ENCODE measurements around the gene WNT7A.

WNT7A gene

DNA sequence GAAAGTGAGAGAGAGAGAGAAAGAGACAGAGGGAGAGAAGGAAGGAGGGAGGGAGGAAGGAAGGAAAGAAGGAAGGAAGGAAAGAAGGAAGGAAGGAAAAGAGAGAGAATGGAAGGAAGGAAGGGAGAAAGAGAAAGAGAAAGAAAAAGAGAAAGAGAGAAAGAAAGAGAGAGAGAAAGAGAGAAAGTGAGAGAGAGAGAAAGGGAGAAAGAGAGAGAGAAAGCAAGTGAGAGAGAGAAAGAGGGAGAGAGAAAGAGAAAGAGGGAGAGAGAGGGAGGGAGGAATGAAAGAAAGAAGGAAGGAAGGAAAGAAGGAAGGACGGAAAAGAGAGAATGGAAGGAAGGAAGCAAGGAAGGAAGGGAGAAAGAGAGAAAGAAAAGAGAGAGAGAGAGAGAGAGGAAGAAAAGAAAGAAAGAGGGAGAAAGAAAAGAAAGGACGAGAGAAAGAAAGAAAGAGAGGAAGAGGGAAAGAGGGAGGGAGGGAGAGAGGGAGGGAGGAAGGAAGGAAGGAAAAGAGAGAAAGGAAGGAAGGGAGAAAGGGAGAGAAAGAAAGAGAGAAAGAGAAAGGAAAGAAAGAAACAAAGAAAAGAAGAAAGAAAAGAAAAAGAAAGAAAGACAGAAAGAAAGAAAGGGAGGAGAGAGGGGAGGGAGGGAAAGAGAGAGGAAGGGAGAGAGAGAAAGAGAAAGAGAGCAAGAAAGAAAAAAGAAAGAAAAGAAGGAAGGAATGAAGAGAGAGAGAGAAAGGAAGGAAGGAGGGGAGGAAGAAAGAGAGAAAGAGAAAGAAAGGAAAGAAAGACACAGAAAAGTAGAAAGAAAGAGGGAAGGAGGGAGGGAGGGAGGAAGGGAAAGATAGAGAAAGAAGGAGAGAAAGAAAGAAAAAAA lies 10.8 kb downstream of the WNT7A start:
- peak overlapping the region; percentile 83 for H3K27ac Mint-ChIP-seq (ENCODE audit: low read depth)
- DNase-seq (ENCODE audit: low spot score in 2 of 2) (no peak), ATAC-seq (replicated peaks; ENCODE audit: extremely low read depth, poor library complexity, severe bottlenecking) (no peak)
- H3K4me3 Mint-ChIP-seq: no peak overlapping the region
- peaks cover 9% of the 10 kb centered on the region for H3K36me3 Mint-ChIP-seq (ENCODE audit: insufficient read depth)
- peaks cover 30% of the 10 kb centered on the region for H3K4me1 Mint-ChIP-seq
- H3K9me3 Mint-ChIP-seq: no peaks in the 10 kb centered on the region
- H3K27me3 Mint-ChIP-seq: peaks cover 4% of the 10 kb centered on the region

DNA sequence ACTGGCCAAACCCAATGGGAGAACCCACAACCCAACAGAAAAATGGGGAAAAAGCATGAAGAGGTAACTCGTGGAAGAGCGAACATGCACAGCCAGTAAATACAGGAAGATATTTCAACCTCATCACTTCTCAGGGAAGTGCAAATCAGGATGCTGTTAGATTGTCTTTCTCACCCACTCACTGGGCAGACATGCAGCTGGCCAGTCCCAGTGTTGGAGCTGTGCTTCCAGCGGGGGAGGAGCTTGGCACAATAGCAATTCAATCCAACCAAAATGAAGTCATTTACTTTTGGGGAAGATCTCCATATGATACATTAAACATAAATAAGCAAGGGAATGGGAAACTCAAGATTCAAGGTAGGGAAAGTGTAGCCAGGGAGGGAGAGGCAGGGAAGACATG lies 12.1 kb downstream of the WNT7A start:
- H3K27me3 Mint-ChIP-seq: peaks cover 10% of the 10 kb centered on the region
- H3K36me3 Mint-ChIP-seq (ENCODE audit: insufficient read depth): peaks cover 7% of the 10 kb centered on the region
- H3K4me1 Mint-ChIP-seq: peaks cover 30% of the 10 kb centered on the region
- no peak for DNase-seq (ENCODE audit: low spot score in 2 of 2)
- no peaks in the 10 kb centered on the region for H3K9me3 Mint-ChIP-seq
- no peak overlapping the region for H3K4me3 Mint-ChIP-seq
- peak overlapping the region; percentile 83 for H3K27ac Mint-ChIP-seq (ENCODE audit: low read depth)
- no peak for ATAC-seq (replicated peaks; ENCODE audit: extremely low read depth, poor library complexity, severe bottlenecking)

DNA sequence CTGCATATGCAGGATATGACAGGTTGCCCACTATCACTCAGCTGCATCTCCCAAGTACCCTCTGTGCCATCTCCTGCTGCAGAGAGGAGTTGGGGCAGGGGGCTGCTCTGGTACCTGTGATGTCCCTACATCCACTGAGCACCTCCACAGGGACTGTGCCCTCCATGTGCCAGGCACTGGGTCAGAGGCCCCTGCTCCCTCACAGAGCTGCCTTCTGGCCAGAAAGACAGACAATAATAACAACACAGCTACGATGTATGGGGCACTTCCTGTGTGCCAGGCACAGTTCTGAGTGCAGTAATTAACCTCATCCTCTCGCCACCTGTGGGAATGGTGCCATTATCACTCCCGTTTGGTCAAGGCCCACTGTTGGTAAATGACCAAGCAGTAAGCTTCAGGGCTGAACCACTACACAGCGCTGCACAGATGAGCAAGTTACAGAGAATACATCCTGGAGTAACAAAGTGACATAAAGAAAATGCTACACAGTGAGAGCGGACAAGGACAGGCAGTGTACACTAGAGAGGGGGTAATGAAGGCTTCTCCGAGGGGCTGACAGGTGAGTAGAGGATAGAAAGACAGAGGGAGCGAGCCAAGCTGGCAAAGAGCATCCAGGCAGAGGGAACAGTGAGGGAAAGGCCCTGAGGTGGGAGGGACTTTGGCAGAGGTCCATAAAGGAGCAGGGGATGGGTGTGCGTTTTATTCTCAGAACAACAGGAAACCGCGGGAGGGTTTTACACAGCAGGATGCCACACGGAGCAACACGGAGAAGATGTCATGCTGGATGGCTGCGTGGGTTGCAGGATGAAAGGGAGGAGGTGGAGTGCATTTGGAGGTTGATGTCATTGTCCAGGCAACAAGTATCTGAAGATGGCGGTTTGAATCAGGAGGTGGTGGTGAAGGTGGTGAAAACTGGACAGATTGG lies 13.6 kb downstream of the WNT7A start:
- peaks cover 30% of the 10 kb centered on the region for H3K4me1 Mint-ChIP-seq
- H3K27ac Mint-ChIP-seq (ENCODE audit: low read depth): peak overlapping the region; percentile 69
- H3K9me3 Mint-ChIP-seq: no peaks in the 10 kb centered on the region
- peaks cover 5% of the 10 kb centered on the region for H3K36me3 Mint-ChIP-seq (ENCODE audit: insufficient read depth)
- H3K27me3 Mint-ChIP-seq: peaks cover 24% of the 10 kb centered on the region
- peak; percentile 81 for ATAC-seq (replicated peaks; ENCODE audit: extremely low read depth, poor library complexity, severe bottlenecking)
- DNase-seq (ENCODE audit: low spot score in 2 of 2): peak in 1 of 2 donors; percentile 27
- H3K4me3 Mint-ChIP-seq: peak overlapping the region; percentile 27

DNA sequence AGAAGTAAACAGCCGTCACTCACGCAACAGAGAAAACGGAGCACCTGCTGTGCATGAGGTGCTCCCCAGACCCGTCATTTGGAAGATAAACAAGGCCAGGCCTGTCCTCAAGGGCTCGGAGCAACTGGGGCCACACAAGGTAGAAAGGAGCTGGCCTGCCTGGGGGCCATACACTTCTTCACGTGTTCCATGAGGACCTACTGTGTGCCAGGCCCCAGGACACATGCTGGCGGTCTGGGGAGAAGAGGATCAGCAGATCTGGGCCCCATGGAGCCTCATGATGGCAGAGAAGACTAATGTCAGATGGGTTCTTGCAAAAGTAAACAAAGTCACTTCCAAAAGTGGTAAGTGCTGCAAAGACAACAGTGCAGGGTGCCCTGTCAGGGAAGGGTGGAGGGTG lies 14.3 kb downstream of the WNT7A start:
- no peak for ATAC-seq (replicated peaks; ENCODE audit: extremely low read depth, poor library complexity, severe bottlenecking)
- H3K27ac Mint-ChIP-seq (ENCODE audit: low read depth): peak overlapping the region; percentile 69
- H3K27me3 Mint-ChIP-seq: peaks cover 32% of the 10 kb centered on the region
- DNase-seq (ENCODE audit: low spot score in 2 of 2): no peak
- H3K4me1 Mint-ChIP-seq: peaks cover 30% of the 10 kb centered on the region
- H3K4me3 Mint-ChIP-seq: no peak overlapping the region
- H3K36me3 Mint-ChIP-seq (ENCODE audit: insufficient read depth): peaks cover 5% of the 10 kb centered on the region
- no peaks in the 10 kb centered on the region for H3K9me3 Mint-ChIP-seq

DNA sequence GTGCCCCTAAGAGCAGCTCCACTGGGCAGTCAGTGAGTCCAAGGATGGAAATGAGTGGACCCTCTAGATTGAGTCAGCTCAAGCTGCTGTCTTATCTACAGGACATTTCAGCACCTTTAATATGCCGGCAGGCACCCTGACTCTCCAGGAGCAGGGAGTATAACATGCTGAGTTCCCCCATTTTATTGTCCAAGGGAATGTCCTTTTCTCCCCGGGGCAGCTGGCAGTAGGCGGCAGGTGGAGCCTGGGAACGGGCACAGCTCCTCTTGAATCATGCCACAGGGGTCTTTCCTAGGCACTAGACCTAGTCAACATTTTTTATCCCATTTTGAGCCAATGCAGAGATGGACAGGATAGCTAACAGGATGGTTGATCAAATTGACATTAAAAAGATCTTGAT lies 14.8 kb downstream of the WNT7A start:
- H3K27me3 Mint-ChIP-seq: peaks cover 36% of the 10 kb centered on the region
- H3K4me3 Mint-ChIP-seq: no peak overlapping the region
- peaks cover 30% of the 10 kb centered on the region for H3K4me1 Mint-ChIP-seq
- H3K9me3 Mint-ChIP-seq: no peaks in the 10 kb centered on the region
- H3K27ac Mint-ChIP-seq (ENCODE audit: low read depth): peak overlapping the region; percentile 69
- no peak for DNase-seq (ENCODE audit: low spot score in 2 of 2)
- H3K36me3 Mint-ChIP-seq (ENCODE audit: insufficient read depth): peaks cover 5% of the 10 kb centered on the region
- ATAC-seq (replicated peaks; ENCODE audit: extremely low read depth, poor library complexity, severe bottlenecking): no peak

DNA sequence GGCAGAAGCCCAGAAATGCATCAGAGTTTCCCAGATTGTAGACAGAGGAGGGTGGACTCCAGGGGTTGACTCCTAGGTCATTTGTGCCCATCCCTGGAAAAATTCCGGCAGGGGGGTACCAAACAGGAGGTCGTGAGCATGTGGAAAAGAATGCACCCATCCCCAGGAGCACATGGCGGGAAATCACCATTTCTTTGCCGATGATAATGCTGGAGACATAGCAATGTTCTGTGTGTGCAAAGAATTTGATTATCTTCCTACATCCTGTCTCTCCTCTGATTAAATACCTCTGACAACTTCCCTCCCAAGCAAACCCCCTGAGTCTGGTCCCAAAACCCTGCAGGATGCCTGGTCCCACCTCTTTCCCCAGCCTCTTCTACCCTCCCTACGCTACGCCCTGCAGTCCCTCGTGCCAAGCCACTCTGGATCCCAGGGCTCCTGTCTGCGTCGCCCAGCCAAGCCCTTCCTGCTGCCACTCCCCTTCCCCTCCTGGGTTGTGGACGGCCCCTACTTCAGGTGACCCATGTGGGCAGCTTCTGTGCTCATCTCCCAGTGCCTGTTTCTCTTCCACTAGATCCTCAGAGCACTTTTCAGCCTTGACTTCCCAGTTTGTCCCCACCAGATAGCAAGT lies 15.8 kb downstream of the WNT7A start:
- DNase-seq (ENCODE audit: low spot score in 2 of 2) (no peak), ATAC-seq (replicated peaks; ENCODE audit: extremely low read depth, poor library complexity, severe bottlenecking) (no peak)
- Mint-ChIP-seq H3K36me3 (ENCODE audit: insufficient read depth) (peaks cover 4% of the 10 kb centered on the region), H3K27me3 (peaks cover 46% of the 10 kb centered on the region), H3K4me3 (no peak overlapping the region), H3K4me1 (peaks cover 30% of the 10 kb centered on the region), H3K27ac (ENCODE audit: low read depth) (peak overlapping the region; percentile 52), H3K9me3 (no peaks in the 10 kb centered on the region)

DNA sequence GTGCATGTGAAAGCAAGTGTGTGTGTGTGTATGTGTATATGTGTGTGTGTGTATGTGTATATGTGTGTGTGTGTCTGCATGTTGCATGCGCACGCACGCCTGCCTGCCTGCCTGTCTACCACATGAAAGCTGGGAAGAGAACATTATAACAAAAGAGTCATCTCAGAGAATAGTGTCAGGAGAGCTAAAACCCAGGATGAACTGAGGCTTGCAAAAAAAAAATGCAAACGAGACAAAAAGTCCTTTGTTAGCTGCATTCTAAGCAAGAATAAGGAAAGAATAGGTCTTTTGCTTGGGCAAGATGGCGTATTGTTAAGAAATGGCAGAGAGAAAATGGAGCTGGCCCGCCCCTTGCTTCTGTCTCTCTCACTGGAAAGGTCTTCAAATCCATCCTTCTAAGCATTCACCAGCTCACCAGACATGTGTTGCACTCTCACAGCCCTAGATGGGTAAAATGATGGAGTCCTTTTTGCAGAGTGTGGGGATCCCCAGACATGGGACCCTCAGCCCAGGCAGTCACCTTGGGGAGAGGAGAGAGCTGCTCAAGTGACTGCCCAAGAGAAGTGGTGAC lies 16.4 kb downstream of the WNT7A start:
- peak overlapping the region; percentile 52 for H3K27ac Mint-ChIP-seq (ENCODE audit: low read depth)
- DNase-seq (ENCODE audit: low spot score in 2 of 2): no peak

DNA sequence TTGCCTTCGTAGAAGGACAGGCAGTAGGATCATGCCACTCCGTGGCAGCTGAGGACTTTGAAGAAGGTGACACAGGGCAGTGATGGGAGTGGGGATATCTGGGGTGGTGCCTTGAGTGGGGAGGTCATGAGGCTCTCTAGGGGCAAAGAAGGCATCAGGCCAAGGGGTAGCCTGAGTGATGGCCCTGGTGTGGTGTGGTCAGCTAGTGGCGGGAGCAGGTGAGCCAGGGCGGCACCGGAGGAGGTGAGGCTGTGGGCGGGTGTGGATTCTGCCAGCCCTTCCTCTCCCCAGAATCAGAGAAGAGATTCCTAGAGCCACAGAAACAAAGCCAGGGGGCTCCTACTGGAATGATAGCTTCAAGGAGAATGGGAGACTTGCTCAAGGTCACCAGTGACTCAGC lies 18.4 kb downstream of the WNT7A start:
- no peak overlapping the region for H3K4me3 Mint-ChIP-seq

More for the DNA sequence above, 16.4 kb downstream of the WNT7A start:
- Mint-ChIP-seq H3K4me3 (no peak overlapping the region), H3K27me3 (peaks cover 46% of the 10 kb centered on the region), H3K36me3 (ENCODE audit: insufficient read depth) (peaks cover 2% of the 10 kb centered on the region), H3K9me3 (no peaks in the 10 kb centered on the region), H3K4me1 (peaks cover 29% of the 10 kb centered on the region)
- no peak for ATAC-seq (replicated peaks; ENCODE audit: extremely low read depth, poor library complexity, severe bottlenecking)

DNA sequence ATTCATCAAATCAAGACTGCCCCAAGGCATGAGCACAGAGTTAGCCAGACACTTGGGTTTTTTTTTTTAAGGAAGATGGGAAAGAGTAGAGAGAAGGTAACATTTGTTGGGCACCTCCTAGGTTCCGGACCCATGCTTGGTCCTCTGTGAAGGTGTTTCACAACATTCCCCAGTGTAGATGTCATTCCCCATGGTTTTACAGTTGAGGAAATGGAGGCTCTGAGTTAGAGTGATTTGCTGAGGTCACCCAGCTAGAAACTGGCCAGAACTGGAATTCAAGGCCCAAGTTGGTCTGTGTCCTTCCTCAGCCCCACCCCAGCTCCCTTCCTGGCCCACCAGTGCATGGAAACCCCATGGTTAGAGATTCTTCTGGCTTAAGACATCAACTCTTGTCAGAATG lies 19.9 kb downstream of the WNT7A start:
- Mint-ChIP-seq H3K36me3 (ENCODE audit: insufficient read depth) (no peaks in the 10 kb centered on the region), H3K9me3 (no peaks in the 10 kb centered on the region), H3K27me3 (peaks cover 80% of the 10 kb centered on the region), H3K4me3 (no peak overlapping the region), H3K27ac (ENCODE audit: low read depth) (no peak overlapping the region), H3K4me1 (no peaks in the 10 kb centered on the region)
- DNase-seq (ENCODE audit: low spot score in 2 of 2) (no peak), ATAC-seq (replicated peaks; ENCODE audit: extremely low read depth, poor library complexity, severe bottlenecking) (no peak)

More for the DNA sequence above, 18.4 kb downstream of the WNT7A start:
- Mint-ChIP-seq H3K27me3 (peaks cover 66% of the 10 kb centered on the region), H3K4me1 (peaks cover 13% of the 10 kb centered on the region), H3K9me3 (no peaks in the 10 kb centered on the region), H3K27ac (ENCODE audit: low read depth) (no peak overlapping the region), H3K36me3 (ENCODE audit: insufficient read depth) (peaks cover 1% of the 10 kb centered on the region)
- DNase-seq (ENCODE audit: low spot score in 2 of 2) (no peak), ATAC-seq (replicated peaks; ENCODE audit: extremely low read depth, poor library complexity, severe bottlenecking) (no peak)

DNA sequence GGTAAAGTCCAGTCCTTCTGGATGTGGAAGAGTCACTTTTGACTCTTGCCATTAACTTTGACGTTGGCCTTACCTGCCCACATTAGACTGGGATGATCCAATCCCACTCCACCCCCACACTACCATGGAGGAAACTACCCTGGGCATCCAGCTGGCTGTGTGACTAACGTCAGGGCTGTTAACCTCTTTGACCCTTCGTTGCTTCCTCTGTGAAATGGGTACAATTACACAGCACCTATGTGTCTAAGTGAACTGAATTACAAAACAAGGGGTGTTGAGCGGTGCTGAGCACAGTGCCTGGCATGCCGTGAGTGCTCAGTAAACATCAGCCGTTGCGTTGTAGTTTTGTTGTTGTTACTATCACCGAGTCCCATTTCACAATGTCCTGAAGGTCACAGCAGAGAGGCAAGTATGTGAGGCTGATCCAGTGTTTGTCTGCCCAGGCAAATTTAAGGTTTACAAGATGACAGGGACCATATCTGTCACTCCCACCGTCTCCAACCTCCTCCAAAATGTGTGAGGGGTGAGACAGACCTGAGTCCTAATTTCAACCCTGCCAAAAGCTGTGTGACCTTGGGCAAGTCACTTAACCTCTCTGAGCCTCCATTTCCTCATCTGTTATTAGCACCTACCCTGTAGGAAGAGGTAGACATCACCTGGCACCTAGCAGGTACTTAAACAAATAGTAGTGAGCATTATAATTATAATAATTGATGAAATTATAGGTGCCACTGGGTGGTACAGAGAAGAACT lies 20.9 kb downstream of the WNT7A start:
- no peak overlapping the region for H3K27ac Mint-ChIP-seq (ENCODE audit: low read depth)
- no peaks in the 10 kb centered on the region for H3K9me3 Mint-ChIP-seq
- DNase-seq (ENCODE audit: low spot score in 2 of 2): no peak
- H3K4me3 Mint-ChIP-seq: no peak overlapping the region
- H3K4me1 Mint-ChIP-seq: no peaks in the 10 kb centered on the region
- H3K27me3 Mint-ChIP-seq: peaks cover 81% of the 10 kb centered on the region
- no peak for ATAC-seq (replicated peaks; ENCODE audit: extremely low read depth, poor library complexity, severe bottlenecking)
- no peaks in the 10 kb centered on the region for H3K36me3 Mint-ChIP-seq (ENCODE audit: insufficient read depth)

DNA sequence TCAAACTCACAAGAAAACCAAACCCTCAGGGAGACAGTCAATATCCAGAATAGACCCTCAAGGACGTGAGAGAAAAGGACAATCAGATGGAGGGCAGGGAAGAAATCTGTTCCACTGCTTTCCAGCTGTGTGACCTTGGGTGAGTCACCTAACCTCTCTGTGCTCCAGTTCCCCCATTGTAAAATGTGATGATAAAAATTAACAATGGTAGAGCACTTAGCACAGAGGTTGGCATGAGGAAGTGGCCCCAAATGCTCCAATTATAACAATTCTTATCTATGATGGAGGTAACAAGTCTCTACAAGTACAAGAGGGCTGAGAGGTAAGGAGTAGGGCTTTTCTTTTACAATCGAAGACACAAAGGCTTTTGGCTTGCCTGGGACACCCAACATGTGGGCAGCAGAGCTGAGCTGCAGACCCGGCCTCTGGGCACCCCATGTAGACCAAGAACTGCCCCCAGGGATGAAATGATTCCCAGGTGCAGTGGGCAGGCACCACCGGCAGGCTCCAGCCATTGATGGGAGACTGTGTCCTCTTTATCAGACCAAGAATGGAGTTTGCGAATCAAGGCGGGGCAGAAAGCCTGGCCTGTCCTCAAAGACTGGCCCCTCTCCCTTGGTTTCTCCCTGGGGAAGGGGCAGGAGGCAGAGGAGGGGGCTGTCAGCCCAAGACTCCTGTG lies 22.0 kb downstream of the WNT7A start:
- no peaks in the 10 kb centered on the region for H3K36me3 Mint-ChIP-seq (ENCODE audit: insufficient read depth)
- H3K27ac Mint-ChIP-seq (ENCODE audit: low read depth): no peak overlapping the region
- ATAC-seq (replicated peaks; ENCODE audit: extremely low read depth, poor library complexity, severe bottlenecking) (no peak), DNase-seq (ENCODE audit: low spot score in 2 of 2) (no peak)
- H3K27me3 Mint-ChIP-seq: peaks cover 83% of the 10 kb centered on the region
- H3K4me1 Mint-ChIP-seq: no peaks in the 10 kb centered on the region
- no peak overlapping the region for H3K4me3 Mint-ChIP-seq
- H3K9me3 Mint-ChIP-seq: no peaks in the 10 kb centered on the region
